Measurements from ENCODE around the gene PDLIM5.

The PDLIM5 gene

GRCh38 chr4:94536649-94537469 lies 85.1 kb downstream of the PDLIM5 start:
- TF ChIP-seq REST (IDR thresholded peaks at IDR 0.05; ENCODE audit: low read depth) (no peak), CEBPB (IDR thresholded peaks at IDR 0.05) (no peak), RAD21 (IDR thresholded peaks at IDR 0.05; ENCODE audit: low read depth) (no peak), CREB1 (IDR thresholded peaks at IDR 0.05; ENCODE audit: low read depth) (no peak), EP300 (IDR thresholded peaks at IDR 0.05; ENCODE audit: borderline replicate concordance) (no peak), TAF1 (IDR thresholded peaks at IDR 0.05; ENCODE audit: low read depth) (no peak), YY1 (IDR thresholded peaks at IDR 0.05; ENCODE audit: low read depth) (no peak), USF1 (IDR thresholded peaks at IDR 0.05) (no peak), TEAD4 (IDR thresholded peaks at IDR 0.05) (no peak), EGR1 (IDR thresholded peaks at IDR 0.05) (no peak), MAX (IDR thresholded peaks at IDR 0.05) (no peak), NFIC (IDR thresholded peaks at IDR 0.05) (no peak), TCF12 (IDR thresholded peaks at IDR 0.05; ENCODE audit: low read depth) (no peak), ZBTB7A (IDR thresholded peaks at IDR 0.05; ENCODE audit: low read depth) (no peak), FOXM1 (IDR thresholded peaks at IDR 0.05; ENCODE audit: borderline replicate concordance, low read depth) (no peak)

- TF ChIP-seq TAF1 (IDR thresholded peaks at IDR 0.05; ENCODE audit: low read depth) = no peak
- no peak for TF ChIP-seq ZBTB7A (IDR thresholded peaks at IDR 0.05; ENCODE audit: low read depth)
- TF ChIP-seq CREB1 (IDR thresholded peaks at IDR 0.05; ENCODE audit: low read depth) = no peak
- no peak for TF ChIP-seq CEBPB (IDR thresholded peaks at IDR 0.05)
- no peak for TF ChIP-seq TCF12 (IDR thresholded peaks at IDR 0.05; ENCODE audit: low read depth)
These were observed 86.3 kb downstream of the PDLIM5 start for GRCh38 chr4:94537921-94538628.

- TF ChIP-seq RAD21 (IDR thresholded peaks at IDR 0.05; ENCODE audit: low read depth) (no peak), MAX (IDR thresholded peaks at IDR 0.05) (peak; percentile 28; the same call in 1 of the 2 replicates)
These were observed 88.7 kb downstream of the PDLIM5 start for GRCh38 chr4:94540476-94540875.

- no peak for TF ChIP-seq REST (IDR thresholded peaks at IDR 0.05; ENCODE audit: low read depth)
- no peak for TF ChIP-seq USF1 (IDR thresholded peaks at IDR 0.05)
- no peak for TF ChIP-seq EGR1 (IDR thresholded peaks at IDR 0.05)
- TF ChIP-seq CEBPB (IDR thresholded peaks at IDR 0.05) = no peak
- TF ChIP-seq NFIC (IDR thresholded peaks at IDR 0.05) = no peak
- no peak for TF ChIP-seq YY1 (IDR thresholded peaks at IDR 0.05; ENCODE audit: low read depth)
- no peak for TF ChIP-seq TAF1 (IDR thresholded peaks at IDR 0.05; ENCODE audit: low read depth)
These were observed 93.1 kb downstream of the PDLIM5 start for GRCh38 chr4:94544811-94545210.

- TF ChIP-seq ZBTB7A (IDR thresholded peaks at IDR 0.05; ENCODE audit: low read depth) = no peak
- no peak for TF ChIP-seq MAX (IDR thresholded peaks at IDR 0.05)
- no peak for TF ChIP-seq RAD21 (IDR thresholded peaks at IDR 0.05; ENCODE audit: low read depth)
- no peak for TF ChIP-seq YY1 (IDR thresholded peaks at IDR 0.05; ENCODE audit: low read depth)
- TF ChIP-seq TEAD4 (IDR thresholded peaks at IDR 0.05) = no peak
- TF ChIP-seq USF1 (IDR thresholded peaks at IDR 0.05) = no peak
- TF ChIP-seq NFIC (IDR thresholded peaks at IDR 0.05) = no peak
- TF ChIP-seq CEBPB (IDR thresholded peaks at IDR 0.05) = no peak
- no peak for TF ChIP-seq FOXM1 (IDR thresholded peaks at IDR 0.05; ENCODE audit: borderline replicate concordance, low read depth)
- TF ChIP-seq CREB1 (IDR thresholded peaks at IDR 0.05; ENCODE audit: low read depth) = no peak
- no peak for TF ChIP-seq TCF12 (IDR thresholded peaks at IDR 0.05; ENCODE audit: low read depth)
- no peak for TF ChIP-seq EP300 (IDR thresholded peaks at IDR 0.05; ENCODE audit: borderline replicate concordance)
- TF ChIP-seq TAF1 (IDR thresholded peaks at IDR 0.05; ENCODE audit: low read depth) = no peak
- no peak for TF ChIP-seq REST (IDR thresholded peaks at IDR 0.05; ENCODE audit: low read depth)
- no peak for TF ChIP-seq EGR1 (IDR thresholded peaks at IDR 0.05)
These were observed 93.6 kb downstream of the PDLIM5 start for GRCh38 chr4:94545296-94545695.
